Neutrophil (primary cell): Measurements from ENCODE around the gene NAAA.

ENCODE experiments used
- H3K27ac ChIP-seq: fragments of 200-600 bp; sonication (generic); 2 replicates; pipeline ENCODE4 v1.5.1; 2016; ENCODE audit warnings: mild to moderate bottlenecking, moderate library complexity
- H3K27me3 ChIP-seq: fragments of 200-600 bp; sonication (generic); 2 replicates; pipeline ENCODE4 v1.6.0; 2016; ENCODE audit warnings: mild to moderate bottlenecking
- H3K36me3 ChIP-seq: fragments of 200-600 bp; sonication (generic); 2 replicates; pipeline ENCODE4 v1.5.1; 2017
- H3K4me1 ChIP-seq, 2 experiments: fragments of 200-600 bp in 1 of 2; sonication (generic) in 1 of 2; 1 replicate in 1 of 2; 2 replicates in 1 of 2; pipeline versions ENCODE4 v1.5.1 to v1.6.1; 2013 to 2016; ENCODE audit warnings: low read depth in 1 of 2, low read length in 1 of 2, mild to moderate bottlenecking in 1 of 2, moderate library complexity in 1 of 2; ENCODE audit not compliant: control insufficient read depth in 1 of 2, insufficient read depth in 1 of 2
- H3K4me3 ChIP-seq, 2 experiments: fragments of 200-600 bp in 1 of 2; sonication (generic) in 1 of 2; 1 replicate in 1 of 2; 2 replicates in 1 of 2; pipeline ENCODE4 v1.5.1; 2013 to 2016; ENCODE audit warnings: low read depth in 1 of 2, low read length in 1 of 2, mild to moderate bottlenecking in 1 of 2, moderate library complexity in 1 of 2
- H3K9me3 ChIP-seq: fragments of 200-600 bp; sonication (generic); 2 replicates; pipeline ENCODE4 v1.5.1; 2016
- CTCF ChIP-seq: fragments of 200-600 bp; sonication (generic); IDR thresholded peaks from 2 replicates; pipeline ENCODE4 v1.5.1; 2016; ENCODE audit warnings: antibody characterized with exemption

The NAAA gene

GRCh38 chr4:75940692-75941253 lies at the start of gene NAAA:
Gene NAAA, minus strand, starts transcription at chr4:75941013. Its CDS starts 64 bp downstream, at chr4:75940949.
- TF ChIP-seq CTCF = peak; percentile 30
- Histone ChIP-seq H3K4me3 (peak within 1 kb of the TSS; percentile 81 to 90), H3K4me1 (peaks cover 9 to 13% of the 10 kb centered on the region in 2 experiments), H3K36me3 (no peaks in the 10 kb centered on the region), H3K27ac (peak within 1 kb of the TSS; percentile 67), H3K9me3 (no peaks in the 10 kb centered on the region), H3K27me3 (peaks cover 37% of the 10 kb centered on the region)

- H3K36me3 ChIP-seq = no peaks in the 10 kb centered on the region
- peaks cover 13 to 18% of the 10 kb centered on the region in 2 experiments for H3K4me1 ChIP-seq
- peaks cover 24% of the 10 kb centered on the region for H3K27me3 ChIP-seq
- H3K4me3 ChIP-seq = peak overlapping the region; percentile 81 to 85
- no peak for TF ChIP-seq CTCF
- H3K9me3 ChIP-seq = no peaks in the 10 kb centered on the region
- peak overlapping the region; percentile 34 for H3K27ac ChIP-seq
These were observed 49.2 kb upstream of the NAAA start for GRCh38 chr4:75989846-75990528.

- Histone ChIP-seq H3K27ac (no peak overlapping the region), H3K27me3 (no peaks in the 10 kb centered on the region), H3K9me3 (no peaks in the 10 kb centered on the region), H3K4me1 (peaks cover 4 to 9% of the 10 kb centered on the region in 2 experiments), H3K36me3 (peaks cover 12% of the 10 kb centered on the region), H3K4me3 (no peak overlapping the region)
- no peak for TF ChIP-seq CTCF
These were observed 44.3 kb upstream of the NAAA start for GRCh38 chr4:75985116-75985515.

- H3K4me1 ChIP-seq = no peaks in the 10 kb centered on the region
- H3K27ac ChIP-seq = no peak overlapping the region
- H3K4me3 ChIP-seq = no peak overlapping the region
- no peaks in the 10 kb centered on the region for H3K27me3 ChIP-seq
- peaks cover 35% of the 10 kb centered on the region for H3K36me3 ChIP-seq
- no peaks in the 10 kb centered on the region for H3K9me3 ChIP-seq
- no peak for TF ChIP-seq CTCF
These were observed 39.8 kb upstream of the NAAA start for GRCh38 chr4:75980576-75980975.

- peaks cover 65% of the 10 kb centered on the region for H3K36me3 ChIP-seq
- H3K27ac ChIP-seq = no peak overlapping the region
- H3K9me3 ChIP-seq = no peaks in the 10 kb centered on the region
- H3K4me1 ChIP-seq = no peaks in the 10 kb centered on the region
- H3K4me3 ChIP-seq = no peak overlapping the region
- no peaks in the 10 kb centered on the region for H3K27me3 ChIP-seq
- TF ChIP-seq CTCF = no peak
These were observed 35.4 kb upstream of the NAAA start for GRCh38 chr4:75976177-75976576.
